Hematopoietic multipotent progenitor cell treated with erythropoietin and hydrocortisone succinate and interleukin-3 and kit ligand, for 15 days (in vitro differentiated cells): Measurements from ENCODE around the gene MAPK12.

Source experiments
- DNase-seq: peaks from one replicate; pipeline ENCODE4 v3.0.0-alpha.2; 2015; ENCODE audit warnings: low spot score

MAPK12 gene

DNA sequence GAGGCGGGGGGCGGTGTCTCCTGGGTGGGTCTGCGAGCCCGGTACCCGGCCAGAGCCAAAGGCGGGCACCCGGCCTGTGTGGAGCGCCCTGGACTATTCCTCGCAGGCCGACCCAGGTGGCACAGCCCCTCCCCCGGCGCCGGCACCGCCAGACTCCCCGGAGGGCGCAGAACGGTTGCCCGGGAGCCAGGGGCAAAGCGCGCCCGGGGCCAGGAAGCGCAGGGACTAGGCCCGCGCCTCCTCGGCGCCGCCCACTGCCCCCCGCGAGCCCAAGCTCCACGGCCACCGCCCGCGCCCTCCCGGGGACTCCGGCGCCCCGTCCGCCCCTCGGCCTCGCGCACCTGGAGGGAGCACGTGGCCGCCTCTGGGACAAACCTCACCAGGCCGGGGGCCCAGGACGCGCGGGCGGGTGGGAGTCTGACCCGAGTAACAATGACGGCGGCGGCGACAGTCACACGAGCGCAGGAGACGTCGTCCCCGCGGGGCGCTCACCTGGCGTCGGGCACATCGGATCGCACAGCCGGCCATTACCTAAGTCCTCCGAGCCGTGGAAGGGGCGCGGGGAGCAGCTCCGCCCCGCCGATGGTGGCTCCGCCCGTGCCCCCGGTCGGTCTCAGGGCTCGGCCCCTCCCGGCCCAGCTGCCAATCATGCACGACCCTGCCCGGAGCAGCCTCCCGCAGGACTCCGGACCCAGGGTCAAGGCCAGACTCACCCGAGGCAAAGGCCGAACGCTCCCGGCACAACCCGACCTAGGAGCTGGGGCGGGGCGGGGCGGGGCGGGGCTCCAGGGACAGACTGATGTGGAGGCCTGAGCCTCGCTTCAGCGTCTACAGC is 38.5 kb upstream of the MAPK12 start:
- no peak for DNase-seq

DNA sequence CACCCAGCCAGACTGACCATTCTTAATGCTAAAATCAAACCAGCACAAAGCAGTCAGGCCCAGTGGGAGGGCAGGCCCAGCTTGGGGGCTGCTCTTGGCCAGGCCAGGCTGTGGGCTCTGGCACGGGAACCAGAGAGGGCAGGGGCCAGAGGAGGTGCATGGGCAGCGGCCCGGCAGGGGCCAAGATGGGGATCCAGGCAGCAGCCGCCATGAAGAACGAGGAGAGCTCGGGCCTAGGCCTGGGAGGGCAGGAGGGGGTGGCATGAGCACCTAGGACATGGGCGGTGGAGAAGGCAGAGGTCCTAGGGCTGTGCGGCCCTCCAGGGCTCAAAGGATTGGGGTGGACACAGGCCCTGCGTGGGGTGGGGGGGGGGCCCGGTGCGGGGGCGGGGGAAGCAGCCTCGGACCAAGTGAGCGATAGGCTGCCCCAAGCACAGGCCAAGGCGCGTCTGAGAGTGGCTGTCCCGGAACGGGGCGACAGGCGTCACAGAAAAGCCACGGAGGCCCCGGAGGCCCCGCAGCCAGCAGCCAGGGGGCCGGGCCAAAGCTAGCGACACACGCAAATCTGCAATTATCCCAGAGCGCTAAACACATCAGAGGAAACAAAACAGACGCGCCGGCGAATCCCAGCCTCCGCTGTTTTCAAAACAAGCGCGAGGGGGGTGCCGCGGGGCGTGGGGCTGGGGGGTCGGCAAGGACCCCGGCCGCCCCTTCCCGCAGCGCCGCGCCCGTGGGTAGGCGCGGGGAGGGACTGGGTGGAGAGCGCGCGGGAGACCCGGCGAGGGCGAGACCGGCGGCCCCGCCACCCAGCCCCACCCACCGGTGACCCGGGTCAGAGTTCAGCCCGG is 37.7 kb upstream of the MAPK12 start:
- DNase-seq, result no peak

DNA sequence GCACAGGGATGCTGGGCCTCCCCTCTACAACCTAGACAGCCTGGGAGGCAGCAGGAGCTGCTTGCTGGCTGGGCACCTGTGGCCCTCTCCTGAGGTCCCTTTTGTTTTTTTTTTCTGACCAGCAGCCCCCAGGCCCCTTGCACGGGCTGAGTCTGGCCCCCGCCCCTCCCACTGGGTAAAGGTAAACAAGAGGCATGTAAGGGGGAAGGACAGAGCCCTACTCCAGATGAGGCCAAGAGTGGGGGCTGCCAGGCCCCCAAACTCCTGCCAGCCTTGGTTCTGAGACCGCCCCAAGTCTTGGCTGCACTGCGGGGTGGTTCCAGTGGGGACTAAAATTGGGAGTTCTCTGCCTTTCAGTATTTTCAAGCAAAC is 36.8 kb upstream of the MAPK12 start:
- no peak for DNase-seq

DNA sequence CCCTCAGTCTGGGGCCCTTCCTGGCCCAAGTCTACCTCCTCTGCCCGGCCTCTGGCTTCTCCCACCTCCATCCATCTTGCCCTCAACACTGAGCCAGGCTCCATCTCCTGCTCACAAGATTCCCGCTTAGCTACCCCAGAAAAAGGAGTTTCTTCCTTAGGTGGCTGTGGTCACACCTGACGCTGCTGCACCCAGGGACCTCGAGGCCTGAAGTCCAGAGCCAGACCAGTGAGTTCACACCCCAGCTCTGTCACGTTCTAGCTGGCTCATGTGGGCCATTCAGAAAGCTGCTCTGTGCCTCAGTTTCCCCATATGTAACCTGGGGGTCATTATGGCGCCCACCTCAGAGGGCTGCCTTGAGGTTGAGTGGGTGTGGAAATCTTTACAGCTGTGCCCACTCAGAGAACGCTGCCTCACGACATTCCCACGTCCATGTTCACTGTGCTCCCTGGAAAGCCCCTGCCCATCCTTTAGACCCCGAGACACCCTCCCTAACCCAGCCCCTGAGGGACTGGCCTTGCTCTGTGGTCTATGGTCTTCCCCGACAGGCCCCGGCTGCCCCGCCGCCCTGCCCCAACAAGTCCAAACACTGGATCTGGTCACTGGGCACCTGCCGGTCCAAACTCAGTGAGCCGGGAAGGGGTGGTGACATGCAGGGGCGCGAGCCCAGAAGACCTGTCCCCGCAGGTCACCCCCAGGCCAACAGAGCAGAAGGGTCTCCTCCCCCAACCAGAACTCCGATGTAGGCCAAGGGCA is 36.2 kb upstream of the MAPK12 start:
- no peak for DNase-seq

DNA sequence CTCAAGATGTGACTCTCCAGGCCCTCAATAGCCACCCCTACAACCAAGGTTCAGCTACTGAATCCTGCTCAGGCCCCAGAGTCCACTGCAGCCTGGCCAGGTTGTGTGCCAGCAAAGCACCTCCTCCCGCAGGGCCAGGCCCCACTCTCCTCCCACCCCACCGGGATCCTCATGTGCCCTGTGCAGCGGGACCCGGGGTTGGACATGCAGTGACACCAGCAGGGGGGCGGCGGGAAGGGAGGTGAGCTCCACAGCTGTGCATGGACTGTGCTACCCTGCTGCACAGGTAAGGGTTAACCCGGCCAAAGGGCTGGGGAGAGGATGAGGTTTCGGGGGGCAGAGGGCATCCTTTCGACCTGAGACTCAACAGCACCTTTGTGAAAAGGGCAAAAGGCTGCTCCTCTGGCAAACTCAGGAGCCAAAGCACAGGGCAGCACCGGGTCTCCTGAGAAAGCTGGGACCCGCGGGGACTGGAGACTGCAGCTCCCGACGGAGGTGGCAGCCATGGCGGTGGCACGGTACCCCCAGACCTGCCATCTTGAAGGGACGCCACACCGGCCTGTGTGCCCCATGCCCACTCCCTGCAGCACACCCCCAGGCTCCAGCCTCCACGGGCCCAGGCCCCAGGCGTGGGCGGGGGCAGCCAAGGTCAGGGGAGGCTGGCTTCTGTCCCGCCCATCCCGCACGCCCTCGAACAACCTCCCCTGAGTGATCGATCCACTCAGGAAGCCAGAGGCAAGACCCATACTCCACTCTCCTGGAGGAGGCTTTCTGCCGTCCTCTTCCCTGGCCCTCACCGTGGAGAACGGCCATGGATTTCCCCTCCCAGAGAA is 35.4 kb upstream of the MAPK12 start:
- DNase-seq, result no peak

DNA sequence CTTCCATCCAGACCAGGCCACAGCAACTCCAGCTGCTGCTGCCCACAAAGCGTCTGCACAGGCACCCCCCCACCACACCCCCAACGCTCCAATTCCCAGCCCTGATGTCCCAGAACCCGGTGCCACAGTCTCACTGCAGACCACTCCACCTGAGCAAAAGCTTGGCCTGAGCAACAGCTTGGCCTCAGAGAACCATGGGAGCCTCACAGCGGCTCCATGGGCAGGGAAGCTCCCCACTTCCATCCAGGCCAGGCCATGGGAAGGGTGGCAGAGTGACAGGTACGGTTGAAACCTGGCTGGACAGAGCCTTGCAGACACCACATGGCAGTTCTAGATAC is 32.8 kb upstream of the MAPK12 start:
- no peak for DNase-seq

DNA sequence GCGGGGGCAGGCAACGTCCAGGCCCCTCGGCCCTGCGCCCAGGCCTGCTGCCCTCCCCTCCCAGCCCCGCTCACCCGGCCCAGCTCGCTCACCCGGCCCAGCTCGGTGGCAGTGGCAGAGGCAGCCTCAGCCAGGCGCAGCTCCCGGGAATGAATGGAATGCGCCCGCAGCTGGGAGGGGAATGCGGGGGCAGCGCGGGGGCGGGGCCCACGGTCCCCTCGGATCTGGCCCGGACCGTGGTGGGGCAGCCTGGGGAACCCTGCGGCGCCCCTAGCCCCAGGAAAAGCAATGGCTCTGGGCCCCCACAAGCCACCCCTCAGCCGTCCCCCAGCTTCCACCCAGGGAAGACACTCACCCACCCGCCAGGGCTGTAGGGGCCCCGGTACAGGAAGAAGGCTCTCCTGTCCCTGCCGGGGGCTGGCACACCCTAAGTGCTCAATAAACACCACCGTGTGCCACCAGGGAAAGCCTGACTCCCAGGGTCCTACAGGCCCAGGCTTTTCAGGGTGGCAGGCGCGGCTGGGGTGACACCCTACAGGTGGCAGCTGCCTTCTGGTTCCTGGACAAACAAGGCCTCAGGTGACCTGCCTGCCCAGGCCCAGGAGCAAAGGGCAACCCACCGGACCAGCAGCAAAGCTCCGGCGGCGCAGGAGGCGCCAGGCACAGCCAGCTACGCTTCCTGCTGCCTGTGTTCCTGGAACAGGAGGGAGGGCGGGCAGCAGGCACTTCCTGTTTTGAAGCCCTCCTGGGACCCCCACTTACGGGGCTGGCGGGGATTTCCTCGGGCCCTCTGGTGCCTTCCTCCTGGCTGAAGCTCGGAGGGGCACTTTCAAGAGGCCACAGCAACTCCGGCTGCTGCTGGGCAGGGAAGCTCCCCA is 32.2 kb upstream of the MAPK12 start:
- DNase-seq, result no peak

DNA sequence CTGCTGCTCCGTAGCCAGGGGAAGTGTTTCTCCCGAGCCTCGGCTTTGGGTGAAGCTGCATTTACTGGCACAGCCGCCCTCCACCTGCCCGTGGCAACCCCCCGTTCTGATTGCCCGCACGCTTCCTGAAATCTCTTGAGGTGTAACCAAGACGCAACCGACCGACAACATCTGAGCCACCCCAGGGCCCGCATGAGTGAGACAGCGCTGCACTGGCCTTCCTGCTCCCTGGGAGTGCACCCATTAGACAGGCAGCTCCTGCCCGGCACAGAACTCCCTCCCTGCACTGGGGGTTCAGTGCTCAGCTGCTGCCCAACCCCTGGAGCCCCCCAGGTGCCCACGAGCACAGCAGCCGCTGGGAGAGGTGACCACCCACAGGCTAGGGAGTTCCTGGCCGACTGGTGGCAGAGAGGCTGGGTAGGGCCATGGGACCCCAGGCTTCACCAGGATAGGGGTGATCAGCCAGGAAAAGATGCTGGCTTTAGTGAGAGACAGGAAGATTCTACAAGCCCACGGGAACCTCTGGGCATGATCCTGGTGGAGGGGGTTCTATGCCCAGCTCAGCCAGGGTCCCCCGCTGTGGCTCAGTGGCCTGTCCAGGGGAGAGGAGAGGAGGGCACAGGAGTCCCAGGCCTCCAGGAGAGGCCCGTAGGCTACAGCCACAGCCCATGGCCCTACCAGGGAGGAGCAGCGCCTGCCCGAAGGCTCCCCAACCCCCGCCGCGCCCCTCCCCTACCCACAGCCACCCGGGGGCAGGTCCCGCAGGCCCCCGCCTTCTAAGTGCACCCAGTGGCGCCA is 31.4 kb upstream of the MAPK12 start:
- no peak for DNase-seq

DNA sequence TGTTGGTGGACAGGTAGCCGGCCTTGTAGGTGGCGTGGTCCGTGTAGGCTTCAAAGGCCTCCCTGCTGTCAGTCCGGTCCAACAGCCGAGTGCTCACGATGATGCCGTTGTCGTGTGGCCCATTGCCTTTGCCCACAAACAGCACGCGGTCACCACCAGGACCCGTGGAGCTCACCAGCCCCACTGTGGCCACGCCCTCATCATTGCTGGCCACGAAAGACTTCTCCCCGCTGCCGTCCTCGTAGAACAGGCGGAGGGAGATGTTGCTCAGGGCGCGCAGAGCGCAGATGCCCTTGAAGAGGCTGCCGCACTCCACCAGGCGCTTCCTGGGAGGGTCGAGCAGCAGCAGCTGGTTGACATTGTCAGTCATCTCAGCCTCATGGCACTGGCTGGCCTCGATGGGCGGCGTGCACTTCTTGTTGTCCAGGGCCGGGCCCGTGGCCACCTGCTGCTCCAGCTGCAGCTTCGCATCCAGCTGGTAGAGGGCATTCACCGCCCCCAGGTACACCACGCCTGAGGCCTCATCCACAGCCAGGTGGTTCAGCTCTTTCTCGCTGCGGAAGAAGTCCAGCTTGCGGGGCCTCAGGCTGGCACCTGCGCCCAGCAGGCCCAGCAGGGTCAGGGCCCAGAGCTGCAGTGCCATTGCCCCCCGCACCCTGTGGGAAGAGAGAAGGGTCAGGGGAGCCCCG is 28.6 kb upstream of the MAPK12 start:
- no peak for DNase-seq

DNA sequence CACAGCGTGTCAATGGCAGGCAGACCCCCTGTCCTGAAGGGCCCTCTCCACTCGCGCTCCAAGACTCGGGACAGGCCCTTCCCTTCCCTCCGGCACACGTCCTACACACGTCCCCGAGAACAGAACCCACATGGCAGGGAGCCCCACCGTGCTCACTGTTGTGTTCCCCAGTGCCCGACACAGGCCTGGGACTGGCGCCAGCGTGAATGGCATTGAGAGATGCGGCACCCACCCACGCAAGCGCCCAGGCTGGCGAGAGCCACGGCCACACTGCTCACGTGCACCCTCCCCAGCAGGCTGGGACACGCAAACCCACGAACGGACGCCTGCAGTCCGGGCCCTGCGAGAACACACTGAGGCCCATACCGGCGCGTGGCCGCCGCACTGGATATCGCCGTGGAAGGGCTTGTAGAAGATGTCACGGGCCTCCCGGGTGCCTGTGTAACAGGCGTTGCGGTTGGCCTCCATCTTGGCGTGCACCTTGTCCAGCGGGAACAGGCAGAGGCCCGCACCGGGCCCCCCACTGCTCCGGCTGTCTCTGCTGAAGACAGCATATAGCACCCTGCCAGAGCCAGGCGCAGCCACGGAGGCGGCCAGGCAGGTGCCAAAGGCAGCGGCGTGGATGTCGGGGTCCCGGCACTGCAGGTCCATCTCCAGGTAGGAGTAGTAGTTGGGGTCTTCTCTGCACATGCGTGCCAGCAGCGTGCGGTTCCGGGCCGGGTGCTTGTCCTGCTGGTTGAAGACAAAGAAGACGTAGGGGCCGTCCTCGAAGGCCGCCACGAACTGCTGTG is 27.9 kb upstream of the MAPK12 start:
- DNase-seq, result no peak

DNA sequence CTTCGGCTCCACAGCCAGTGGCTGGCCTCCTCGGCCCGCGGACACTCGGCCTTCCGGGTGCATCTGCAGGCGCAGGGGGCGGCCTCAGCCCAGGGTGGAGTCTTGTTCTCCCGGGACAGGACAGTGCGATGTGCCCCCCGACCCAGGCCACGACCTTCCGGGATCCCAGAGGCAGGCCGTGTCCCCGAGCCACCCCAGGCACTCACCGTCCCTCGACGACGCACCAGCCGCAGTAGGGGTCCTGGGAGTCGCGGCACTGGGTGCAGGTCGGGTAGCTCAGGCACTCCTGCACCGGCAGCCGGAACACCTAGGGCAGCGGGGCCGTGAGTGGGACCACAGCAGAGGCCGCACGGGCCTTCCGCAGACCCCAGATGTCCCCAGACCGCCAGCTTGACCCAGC is 26.2 kb upstream of the MAPK12 start:
- no peak for DNase-seq

DNA sequence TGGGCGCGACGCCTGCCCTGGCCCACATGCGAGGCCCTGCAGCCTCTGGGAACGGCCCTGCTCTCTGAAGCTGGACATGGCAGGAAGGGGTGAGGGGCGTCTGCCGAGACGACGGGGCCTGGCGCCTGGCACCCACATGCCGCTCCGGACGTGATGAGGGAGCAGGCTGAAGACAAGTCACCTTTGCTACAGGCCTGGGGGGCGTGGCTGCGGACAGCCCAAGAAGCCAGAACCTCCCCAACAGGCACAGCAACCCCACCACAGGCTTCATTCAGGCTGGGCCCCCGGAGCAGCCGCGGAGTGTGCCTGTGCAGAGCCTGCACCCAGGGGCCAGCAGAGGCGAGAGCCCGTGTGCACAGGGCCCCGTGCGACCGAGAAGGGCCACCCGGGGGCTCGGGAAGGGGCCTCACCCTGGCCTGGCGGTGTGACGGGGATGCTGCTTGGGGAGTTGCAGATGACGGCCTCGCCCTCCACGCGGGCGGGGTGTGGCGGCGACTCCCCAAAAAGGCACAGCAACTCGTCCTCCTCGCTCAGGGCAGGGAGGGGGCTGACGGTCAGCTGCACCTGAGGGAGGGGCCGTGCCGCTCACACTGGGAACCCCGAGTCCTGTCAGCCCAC is 25.3 kb upstream of the MAPK12 start:
- DNase-seq, result no peak

DNA sequence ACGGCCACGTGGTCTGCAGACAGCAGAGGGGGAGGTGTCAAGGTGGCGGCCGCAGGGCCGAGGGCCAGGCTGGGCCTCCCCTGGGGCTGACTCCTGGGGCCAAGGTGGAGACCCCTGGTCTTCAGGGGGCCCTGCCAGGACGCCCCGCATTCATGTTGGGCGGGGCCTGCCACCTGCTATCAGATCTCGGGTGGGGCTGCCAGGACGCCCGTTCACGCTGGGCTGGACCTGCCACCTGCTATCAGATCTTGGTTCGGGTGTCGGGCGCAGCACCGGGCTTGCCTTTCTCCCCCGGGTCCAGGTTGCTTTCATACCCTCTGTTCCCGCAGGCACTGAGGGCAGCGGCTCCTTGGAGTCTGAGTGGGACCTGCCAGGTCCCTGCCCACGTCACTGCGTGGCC is 24.8 kb upstream of the MAPK12 start:
- DNase-seq, result no peak

DNA sequence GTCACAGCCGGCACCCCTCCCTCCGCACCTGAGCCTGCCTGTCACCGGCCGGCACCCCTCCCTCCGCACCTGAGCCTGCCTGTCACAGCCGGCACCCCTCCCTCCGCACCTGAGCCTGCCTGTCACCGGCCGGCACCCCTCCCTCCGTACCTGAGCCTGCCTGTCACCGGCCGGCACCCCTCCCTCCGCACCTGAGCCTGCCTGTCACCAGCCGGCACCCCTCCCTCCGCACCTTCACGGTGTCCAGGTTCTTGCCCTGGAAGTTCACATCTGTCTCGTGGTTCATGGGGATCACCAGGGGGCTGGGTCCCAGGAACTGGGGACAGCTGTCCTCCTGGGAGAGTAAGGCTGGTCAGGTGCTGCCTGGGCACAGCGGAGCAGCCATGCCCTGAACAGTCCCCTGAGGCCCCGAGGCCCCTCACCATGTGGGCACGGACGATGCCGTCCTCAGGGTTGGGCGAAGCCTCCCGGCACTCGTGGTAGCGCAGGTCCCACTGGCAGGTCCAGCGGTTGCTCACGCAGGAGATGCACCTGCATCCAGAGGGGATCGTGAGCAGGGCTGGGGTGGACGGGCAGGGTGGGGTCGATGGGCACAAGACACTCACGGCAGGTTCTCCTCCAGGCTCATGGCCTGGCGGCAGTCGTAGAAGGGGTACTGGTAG is 24.2 kb upstream of the MAPK12 start:
- DNase-seq, result no peak

DNA sequence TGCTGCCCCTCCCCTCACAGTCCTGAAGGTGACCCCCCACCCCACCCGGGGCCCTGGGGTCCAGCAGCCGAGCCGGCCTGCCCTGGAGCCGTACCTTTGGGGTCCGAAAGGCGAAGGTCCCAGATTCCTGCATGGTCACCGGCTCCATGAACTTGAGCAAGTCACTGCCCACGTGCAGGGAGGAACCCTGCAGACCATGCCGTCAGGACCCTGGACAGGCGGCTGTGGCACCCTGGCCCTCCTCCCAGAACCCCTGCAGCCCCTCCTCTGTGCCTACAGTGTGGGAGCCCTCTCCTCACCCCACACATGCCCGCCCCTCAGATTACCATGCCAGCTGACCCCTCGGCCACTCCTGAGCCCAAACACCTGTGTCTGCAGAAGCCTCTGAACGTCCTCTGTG is 23.0 kb upstream of the MAPK12 start:
- no peak for DNase-seq

DNA sequence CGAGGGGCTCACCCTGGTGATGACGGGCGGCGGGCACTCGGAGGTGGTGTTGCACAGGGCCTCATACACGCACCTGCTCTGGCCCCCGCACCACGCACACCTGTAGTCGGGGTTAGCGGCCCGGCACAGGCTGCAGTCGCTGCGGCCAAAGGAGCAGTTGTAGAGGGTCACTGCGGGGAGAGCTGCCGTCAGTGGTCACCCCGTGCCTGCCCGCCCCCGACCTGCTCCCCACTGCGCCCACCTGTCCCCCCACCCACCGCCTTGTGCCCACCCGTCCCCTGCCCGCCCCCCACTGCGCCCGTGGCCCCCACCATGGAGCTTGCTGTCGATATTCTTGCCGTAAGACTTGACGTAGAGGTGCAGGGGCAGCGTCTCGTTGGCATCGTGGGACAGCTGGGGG is 22.3 kb upstream of the MAPK12 start:
- no peak for DNase-seq

DNA sequence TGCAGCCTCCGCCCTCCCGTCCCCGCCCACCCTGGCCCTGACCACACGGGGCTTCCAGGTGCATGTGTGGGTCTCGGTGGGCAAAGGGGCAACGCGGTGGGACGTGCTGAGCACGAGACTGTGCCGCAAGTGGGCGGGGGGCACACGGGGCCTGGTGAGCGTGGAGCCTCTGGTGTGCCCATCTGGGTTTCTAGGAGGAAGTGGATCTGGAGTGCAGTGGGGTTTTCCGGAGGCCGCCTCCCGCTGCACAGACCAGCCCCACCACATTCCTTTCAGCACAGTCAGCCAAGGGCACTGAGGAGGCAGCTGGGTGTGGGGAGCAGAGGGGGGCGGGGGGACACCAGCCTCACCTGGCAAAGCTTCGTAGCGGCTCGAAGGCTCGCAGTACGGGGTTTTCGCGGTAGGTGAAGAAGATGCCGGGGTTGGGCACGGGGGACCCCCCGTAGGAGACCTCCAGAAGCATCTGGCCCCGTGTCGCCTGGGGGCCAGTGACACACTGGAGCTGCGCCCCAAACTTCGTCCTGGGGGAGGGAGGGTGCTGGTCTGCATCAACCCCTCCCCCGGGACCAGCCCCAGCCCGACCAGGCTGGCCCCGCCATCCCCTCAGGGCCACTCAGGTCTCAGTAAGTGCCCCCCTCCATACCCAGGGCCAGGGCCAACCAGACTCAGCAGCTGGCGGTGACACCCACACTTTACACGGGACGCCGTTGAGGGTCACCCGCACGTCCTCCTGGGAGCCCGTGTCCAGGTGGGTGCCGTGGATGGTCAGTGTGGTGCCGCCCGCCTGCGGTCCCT is 21.1 kb upstream of the MAPK12 start:
- DNase-seq, result no peak
